Nephron (organoid): ENCODE measurements around the gene KIF26B.
"Not testable (repeated sequence)": the region's sequence is repeated elsewhere in the genome, so short reads cannot be mapped to it uniquely, and the experiment has no call there.

Experiments used
- H3K27ac Mint-ChIP-seq, 3 experiments: 2 replicates each; pipeline ENCODE4 v1.8.0; 2020; ENCODE audit warnings: mixed read lengths in 3 of 3, mild to moderate bottlenecking in 2 of 3, moderate library complexity in 1 of 3
- H3K27me3 Mint-ChIP-seq: 2 replicates; pipeline ENCODE4 v1.8.0; 2021; ENCODE audit warnings: low read depth, mild to moderate bottlenecking, moderate library complexity, mixed read lengths
- H3K36me3 Mint-ChIP-seq: 2 replicates; pipeline ENCODE4 v1.8.0; 2020; ENCODE audit warnings: low read depth, mixed read lengths
- H3K4me1 Mint-ChIP-seq: 2 replicates; pipeline ENCODE4 v1.8.0; 2020; ENCODE audit warnings: mixed read lengths
- H3K4me3 Mint-ChIP-seq, 3 experiments: 2 replicates each; pipeline ENCODE4 v1.8.0; 2020; ENCODE audit warnings: mild to moderate bottlenecking in 3 of 3, mixed read lengths in 3 of 3, moderate library complexity in 2 of 3
- H3K9me3 Mint-ChIP-seq: 2 replicates; pipeline ENCODE4 v1.8.0; 2020; ENCODE audit warnings: mixed read lengths
- CTCF ChIP-seq, 3 experiments: fragments of 200-600 bp; sonication (generic); IDR thresholded peaks; one replicate each; pipeline ENCODE4 v1.5.0; 2021; ENCODE audit warnings: antibody characterized with exemption in 3 of 3; ENCODE audit not compliant: unreplicated experiment in 3 of 3

KIF26B gene

GRCh38 chr1:245730801-245731200 lies 576.0 kb downstream of the KIF26B start:
- TF ChIP-seq CTCF (IDR thresholded peaks at IDR 0.05; ENCODE audit: unreplicated experiment in 3 of 3): no peak
- H3K27ac Mint-ChIP-seq: no peak overlapping the region
- peaks cover 68% of the 10 kb centered on the region for H3K9me3 Mint-ChIP-seq
- no peak overlapping the region for H3K4me3 Mint-ChIP-seq
- H3K4me1 Mint-ChIP-seq: no peaks in the 10 kb centered on the region
- no peaks in the 10 kb centered on the region for H3K27me3 Mint-ChIP-seq
- peaks cover 30% of the 10 kb centered on the region for H3K36me3 Mint-ChIP-seq

- H3K9me3 Mint-ChIP-seq, H3K4me3 Mint-ChIP-seq, H3K27ac Mint-ChIP-seq, H3K27me3 Mint-ChIP-seq, H3K36me3 Mint-ChIP-seq: not testable (repeated sequence)
- H3K4me1 Mint-ChIP-seq: peaks cover 15% of the 10 kb centered on the region
These were observed 585.6 kb downstream of the KIF26B start for GRCh38 chr1:245740336-245740735.

GRCh38 chr1:245742896-245743295 lies 588.1 kb downstream of the KIF26B start:
- peaks cover 5% of the 10 kb centered on the region for H3K27me3 Mint-ChIP-seq
- H3K4me3 Mint-ChIP-seq: no peak overlapping the region
- peaks cover 16% of the 10 kb centered on the region for H3K9me3 Mint-ChIP-seq
- peaks cover 22% of the 10 kb centered on the region for H3K36me3 Mint-ChIP-seq
- no peak for TF ChIP-seq CTCF (IDR thresholded peaks at IDR 0.05; ENCODE audit: unreplicated experiment in 3 of 3)
- H3K27ac Mint-ChIP-seq: peak overlapping the region in 2 of 3 experiments; percentile 12 to 14
- H3K4me1 Mint-ChIP-seq: peaks cover 15% of the 10 kb centered on the region

GRCh38 chr1:245748240-245748639 lies 593.5 kb downstream of the KIF26B start:
- peaks cover 19% of the 10 kb centered on the region for H3K4me1 Mint-ChIP-seq
- peaks cover 20% of the 10 kb centered on the region for H3K9me3 Mint-ChIP-seq
- TF ChIP-seq CTCF (IDR thresholded peaks at IDR 0.05; ENCODE audit: unreplicated experiment in 3 of 3): no peak
- H3K36me3 Mint-ChIP-seq: peaks cover 30% of the 10 kb centered on the region
- H3K4me3 Mint-ChIP-seq: no peak overlapping the region
- H3K27me3 Mint-ChIP-seq: no peaks in the 10 kb centered on the region
- H3K27ac Mint-ChIP-seq: no peak overlapping the region

GRCh38 chr1:245748646-245749045 lies 593.9 kb downstream of the KIF26B start:
- TF ChIP-seq CTCF (IDR thresholded peaks at IDR 0.05; ENCODE audit: unreplicated experiment in 3 of 3): no peak
- H3K9me3 Mint-ChIP-seq: peaks cover 20% of the 10 kb centered on the region
- no peaks in the 10 kb centered on the region for H3K27me3 Mint-ChIP-seq
- peaks cover 30% of the 10 kb centered on the region for H3K36me3 Mint-ChIP-seq
- peaks cover 16% of the 10 kb centered on the region for H3K4me1 Mint-ChIP-seq
- H3K4me3 Mint-ChIP-seq: no peak overlapping the region
- no peak overlapping the region for H3K27ac Mint-ChIP-seq

GRCh38 chr1:245749053-245749452 lies 594.3 kb downstream of the KIF26B start:
- peaks cover 16% of the 10 kb centered on the region for H3K4me1 Mint-ChIP-seq
- no peak overlapping the region for H3K4me3 Mint-ChIP-seq
- no peak for TF ChIP-seq CTCF (IDR thresholded peaks at IDR 0.05; ENCODE audit: unreplicated experiment in 3 of 3)
- H3K27ac Mint-ChIP-seq: no peak overlapping the region
- peaks cover 20% of the 10 kb centered on the region for H3K9me3 Mint-ChIP-seq
- peaks cover 30% of the 10 kb centered on the region for H3K36me3 Mint-ChIP-seq
- H3K27me3 Mint-ChIP-seq: no peaks in the 10 kb centered on the region
